GM12874 (cell line): ENCODE results near the gene NUP205.

Experiments
- TF ChIP-seq, protein P1 (sequence below): IDR thresholded peaks from 2 replicates; pipeline ENCODE4 v1.5.1; 2011; ENCODE audit warnings: low read depth, mild to moderate bottlenecking, control low read depth, low read length, moderate library complexity; ENCODE audit not compliant: insufficient read depth

NUP205 gene

DNA sequence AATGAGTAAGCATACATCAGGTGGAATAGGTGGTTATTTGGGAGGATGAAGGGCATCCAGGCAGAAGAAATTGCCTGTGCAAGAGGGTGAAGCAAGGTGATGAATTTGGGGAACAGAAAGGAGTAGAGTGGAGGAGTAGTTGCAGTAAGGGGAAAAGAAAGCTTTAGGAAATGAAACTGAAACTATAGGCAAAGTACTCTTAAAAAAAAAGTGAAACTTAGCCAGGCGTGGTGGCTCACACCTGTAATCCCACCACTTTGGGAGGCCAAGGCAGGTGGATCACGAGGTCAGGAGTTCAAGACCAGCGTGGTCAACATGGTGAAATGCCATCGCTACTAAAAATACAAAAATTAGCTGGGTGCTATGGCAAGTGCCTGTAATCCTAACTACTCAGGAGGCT lies 17.6 kb downstream of the NUP205 start:
- TF ChIP-seq, protein P1, sequence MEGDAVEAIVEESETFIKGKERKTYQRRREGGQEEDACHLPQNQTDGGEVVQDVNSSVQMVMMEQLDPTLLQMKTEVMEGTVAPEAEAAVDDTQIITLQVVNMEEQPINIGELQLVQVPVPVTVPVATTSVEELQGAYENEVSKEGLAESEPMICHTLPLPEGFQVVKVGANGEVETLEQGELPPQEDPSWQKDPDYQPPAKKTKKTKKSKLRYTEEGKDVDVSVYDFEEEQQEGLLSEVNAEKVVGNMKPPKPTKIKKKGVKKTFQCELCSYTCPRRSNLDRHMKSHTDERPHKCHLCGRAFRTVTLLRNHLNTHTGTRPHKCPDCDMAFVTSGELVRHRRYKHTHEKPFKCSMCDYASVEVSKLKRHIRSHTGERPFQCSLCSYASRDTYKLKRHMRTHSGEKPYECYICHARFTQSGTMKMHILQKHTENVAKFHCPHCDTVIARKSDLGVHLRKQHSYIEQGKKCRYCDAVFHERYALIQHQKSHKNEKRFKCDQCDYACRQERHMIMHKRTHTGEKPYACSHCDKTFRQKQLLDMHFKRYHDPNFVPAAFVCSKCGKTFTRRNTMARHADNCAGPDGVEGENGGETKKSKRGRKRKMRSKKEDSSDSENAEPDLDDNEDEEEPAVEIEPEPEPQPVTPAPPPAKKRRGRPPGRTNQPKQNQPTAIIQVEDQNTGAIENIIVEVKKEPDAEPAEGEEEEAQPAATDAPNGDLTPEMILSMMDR: no peak

DNA sequence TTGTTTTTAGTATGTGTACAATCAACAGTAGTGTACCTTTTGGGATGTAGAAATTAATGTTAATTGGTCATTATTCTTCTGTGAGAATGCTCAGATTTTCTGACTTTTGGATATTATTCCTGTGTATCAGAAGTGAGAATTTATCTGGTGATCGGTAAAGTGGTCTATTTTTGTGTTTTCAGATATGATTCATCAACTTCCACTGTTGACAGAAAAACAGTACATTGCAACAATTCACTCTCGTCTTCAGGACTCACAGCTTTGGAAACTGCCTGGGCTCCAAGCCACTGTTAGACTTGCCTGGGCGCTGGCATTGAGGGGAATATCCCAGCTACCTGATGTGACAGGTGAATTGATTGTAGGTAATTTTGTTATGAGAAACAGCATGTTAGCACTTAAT lies 20.9 kb downstream of the NUP205 start:
- TF ChIP-seq, protein P1: no peak

DNA sequence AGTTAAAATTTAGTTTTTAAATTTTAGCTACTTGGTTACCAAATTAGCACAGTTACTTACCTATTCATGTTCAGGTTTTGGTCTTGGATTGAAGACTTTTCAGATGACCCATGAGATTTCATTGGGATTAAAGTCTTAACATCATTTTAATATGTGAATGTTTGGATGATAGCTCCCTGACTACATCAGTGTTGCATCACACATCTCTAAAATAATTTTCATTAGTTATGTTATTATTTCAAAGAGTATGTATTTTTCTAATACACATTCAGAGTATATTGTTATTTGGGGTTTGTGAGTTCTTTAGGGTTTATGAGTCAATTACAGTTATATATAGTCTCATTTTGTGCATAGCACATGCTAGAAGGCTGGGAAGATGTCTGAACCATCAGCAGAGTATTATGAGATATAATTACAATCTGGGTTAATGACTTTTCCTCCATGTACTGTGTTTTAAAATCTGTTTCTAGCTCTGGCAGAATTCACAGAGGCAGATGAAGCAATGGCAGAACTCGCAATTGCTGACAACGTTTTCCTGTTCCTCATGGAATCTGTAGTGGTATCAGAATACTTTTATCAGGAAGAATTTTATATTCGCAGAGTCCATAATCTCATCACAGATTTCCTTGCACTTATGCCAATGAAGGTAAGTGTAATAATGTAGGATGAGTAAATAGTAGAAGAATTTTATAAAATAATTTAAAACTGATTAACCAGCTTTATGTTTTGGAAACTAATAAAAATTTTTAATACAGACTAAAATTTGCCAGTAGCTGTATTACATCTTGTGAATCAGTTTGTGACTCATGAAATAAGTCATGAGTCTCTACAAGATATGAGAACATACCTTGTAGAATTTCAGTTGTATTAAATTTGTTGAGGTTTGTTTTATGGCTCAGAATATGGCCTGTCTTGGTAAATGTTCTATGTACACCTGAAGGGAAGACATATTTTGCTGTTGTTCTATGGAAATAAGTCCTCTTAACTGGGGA lies 26.9 kb downstream of the NUP205 start:
- TF ChIP-seq, protein P1: no peak

DNA sequence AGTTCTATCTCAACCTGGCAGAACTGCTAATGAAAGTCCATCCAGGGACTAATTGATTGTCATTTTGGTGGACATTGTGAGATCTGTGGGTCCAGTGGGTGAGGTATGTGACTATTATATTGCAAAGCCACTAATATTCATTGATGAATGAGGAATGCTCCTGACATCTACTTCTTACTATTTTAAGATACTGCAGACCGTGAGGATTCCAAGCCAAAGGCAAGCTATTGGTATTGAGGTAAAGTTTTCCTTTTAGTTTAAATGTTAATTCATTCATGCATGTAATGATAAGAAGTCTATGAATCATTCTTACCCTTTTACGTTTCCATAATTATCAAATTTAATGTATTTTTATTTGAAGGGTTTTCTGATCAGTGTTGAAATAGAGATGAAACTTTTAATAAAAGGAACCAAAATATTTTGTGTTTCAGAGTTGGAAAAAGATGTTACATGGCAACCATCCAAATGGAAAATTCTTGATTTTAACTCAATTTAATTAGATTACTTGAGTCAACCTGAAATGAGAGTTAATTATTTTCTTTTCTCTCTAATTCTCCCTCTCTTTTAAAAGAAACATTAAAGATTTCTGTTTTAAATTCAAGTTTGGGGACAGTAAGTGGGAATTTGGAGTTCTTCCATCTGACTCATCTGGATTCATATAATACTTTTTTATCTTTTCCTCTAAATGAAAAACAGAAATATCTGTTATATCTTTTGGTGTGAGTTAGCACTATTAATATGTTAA lies 39.6 kb downstream of the NUP205 start:
- TF ChIP-seq, protein P1: no peak

DNA sequence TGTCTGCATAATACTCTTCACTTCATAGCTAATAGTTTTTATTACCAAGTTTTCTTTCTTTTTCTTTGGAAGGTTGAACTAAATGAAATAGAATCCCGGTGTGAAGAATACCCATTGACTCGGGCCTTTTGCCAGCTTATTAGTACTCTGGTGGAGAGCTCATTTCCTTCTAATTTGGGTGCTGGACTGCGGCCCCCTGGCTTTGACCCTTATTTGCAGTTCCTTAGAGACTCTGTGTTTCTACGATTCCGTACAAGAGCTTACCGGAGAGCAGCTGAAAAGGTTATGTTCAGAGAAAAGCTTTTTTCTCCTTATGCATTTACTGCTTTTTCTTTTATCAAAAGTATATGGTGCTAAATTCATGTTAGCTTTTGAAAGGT lies 40.2 kb downstream of the NUP205 start:
- TF ChIP-seq, protein P1: no peak

DNA sequence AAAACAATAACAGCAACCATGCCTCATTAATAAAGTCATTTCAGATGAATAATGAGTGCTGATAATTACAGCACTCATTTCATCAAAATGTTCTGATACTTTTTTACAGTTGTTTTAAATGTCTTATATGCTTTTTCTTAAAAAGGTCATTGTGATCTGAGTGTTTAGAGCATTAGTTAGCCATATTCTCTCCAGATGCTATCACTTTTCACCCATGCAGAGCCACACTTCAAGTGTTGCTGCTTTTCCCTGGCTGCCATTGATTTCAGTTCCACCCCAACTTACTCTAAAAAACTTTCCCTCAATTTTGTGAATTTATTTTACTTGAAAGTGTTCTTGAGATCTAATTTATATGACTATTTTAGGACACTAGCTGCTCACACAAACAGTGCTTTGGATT lies 41.8 kb downstream of the NUP205 start:
- TF ChIP-seq, protein P1: no peak

DNA sequence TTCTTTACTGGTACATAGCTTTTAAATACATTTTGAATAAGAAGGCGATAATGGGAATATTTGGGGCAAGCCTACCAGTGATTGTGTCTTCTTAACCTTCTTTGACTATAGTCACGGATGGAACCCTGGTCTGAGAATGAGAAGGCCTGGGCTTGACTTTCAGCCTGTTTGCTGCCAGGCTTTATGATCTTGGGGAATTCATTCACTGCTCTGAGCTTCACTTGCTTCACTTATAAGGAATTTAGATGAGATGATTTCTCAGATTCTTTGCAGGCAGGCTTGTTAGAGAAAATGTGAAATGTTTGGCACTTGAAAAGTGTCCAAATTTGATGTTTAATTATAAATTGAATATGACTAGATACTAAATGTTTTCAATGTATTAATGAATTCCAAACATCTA lies 42.5 kb downstream of the NUP205 start:
- TF ChIP-seq, protein P1: no peak
